ENCODE results near the gene ABHD16A. TPM values are rescaled to one million over a fixed set of nuclear protein-coding genes. Genes with fewer than 3 reads are reported as not detected.

Gene ABHD16A
- total and polyA plus RNA-seq, 2 of the 13 experiments (the other 11 are each of a cell fraction or from before 2014, with no cell fraction given): 43.5 to 45.4 TPM

- intact Hi-C loops (cut with micrococcal nuclease; ENCODE audit: unreplicated experiment): loop anchor here (5.0 kb wide), 1 partner anchor 35 kb away; the partner anchor contains the start of gene LY6G5C
- H2AFZ ChIP-seq (ENCODE audit: low read length): no peak overlapping the region
- H4K20me1 ChIP-seq (ENCODE audit: insufficient read depth, low read length): no peaks in the 10 kb centered on the region
- no TSS peak for BruUV-seq (replicated peaks)
- H3K27me3 ChIP-seq (ENCODE audit: control insufficient read depth in 1 of 2, insufficient read depth in 2 of 2, low read length in 2 of 2): peaks cover 6 to 47% of the 10 kb centered on the region in 2 experiments; a peak in 4 of 5 replicates
- no peak overlapping the region for H3K9ac ChIP-seq (ENCODE audit: insufficient read depth, low read depth, low read length)
- H3K79me2 ChIP-seq (ENCODE audit: insufficient read depth, low read length): no peaks in the 10 kb centered on the region
- no peaks in the 10 kb centered on the region for H3K9me3 ChIP-seq (ENCODE audit: low read length)
- peak overlapping the region; percentile 52 for H3K4me2 ChIP-seq (ENCODE audit: low read depth, low read length)
- WGBS (ENCODE audit: low lambda C conversion rate): 23% methylated on average over 10 of the region's 10 CpGs
- peaks cover 25% of the 10 kb centered on the region for H3K4me1 ChIP-seq (ENCODE audit: insufficient read depth, low read length)
- ChIA-PET CTCF (ENCODE audit: low intra/inter-chr PET ratio, low total read pairs) (interaction anchor here (0.9 kb wide), 1 partner anchor 52 kb away, joined by 3 read pairs; no protein-coding TSS in a partner anchor), POLR2A (interaction anchor here (0.8 to 1.6 kb wide), 5 partner anchors 12 to 110 kb away, joined by 3 to 7 read pairs (median 3); partner anchors contain the start of genes ABHD16A, DDAH2, HSPA1B and VWA7)
- in situ Hi-C loops (cut with HindIII; ENCODE audit: extremely low pct_ligation_motif_present, low pct_unique_long_range_greater_than_20kb): no loop called here
- no peak overlapping the region for H3K27ac ChIP-seq (ENCODE audit: extremely low read length, insufficient read depth, low read length)
- DNase-seq (ENCODE audit: low spot score) (peak; percentile 74), FAIRE-seq (peak; percentile 81), ATAC-seq (peak; percentile 93)
- H3K36me3 ChIP-seq (replicated peaks in 1 of 2; ENCODE audit: control insufficient read depth in 1 of 2, insufficient read depth in 2 of 2, low read length in 2 of 2): no peaks in the 10 kb centered on the region
- no peak overlapping the region for H3K4me3 ChIP-seq (replicated peaks in 1 of 3; ENCODE audit: insufficient read depth in 1 of 3, low read depth in 2 of 3, low read length in 3 of 3)
- TF ChIP-seq MYNN (CRISPR knock-in tag; IDR thresholded peaks at IDR 0.05; ENCODE audit: low read depth) (0 out of 2 replicates have a peak, but pooled peaks have one; percentile 85), ZNF792 (CRISPR knock-in tag; IDR thresholded peaks at IDR 0.05) (0 out of 2 replicates have a peak, but pooled peaks have one; percentile 57), ZNF781 (CRISPR knock-in tag; IDR thresholded peaks at IDR 0.05; ENCODE audit: borderline replicate concordance, not compliant biosample characterization) (peak; percentile 59), ZNF530 (CRISPR knock-in tag; IDR thresholded peaks at IDR 0.05; ENCODE audit: low read depth) (no peak), HNRNPLL (IDR thresholded peaks at IDR 0.05; ENCODE audit: low read depth, low read length, poor library complexity, severe bottlenecking) (peak; percentile 27), KMT2B (CRISPR knock-in tag; IDR thresholded peaks at IDR 0.05) (0 out of 2 replicates have a peak, but pooled peaks have one; percentile 23), MTF2 (CRISPR knock-in tag; IDR thresholded peaks at IDR 0.05; ENCODE audit: borderline replicate concordance) (no peak), NR2F6 (IDR thresholded peaks at IDR 0.05) (no peak), NR2F6 (CRISPR knock-in tag; IDR thresholded peaks at IDR 0.05) (peak; percentile 46; the same call in 1 of the 2 replicates), TAF15 (IDR thresholded peaks at IDR 0.05; ENCODE audit: low read depth, low read length, poor library complexity, severe bottlenecking) (no peak), CBX5 (CRISPR knock-in tag; IDR thresholded peaks at IDR 0.05; ENCODE audit: borderline replicate concordance) (peak; percentile 74; the same call in 1 of the 2 replicates), HDAC2 (CRISPR knock-in tag; IDR thresholded peaks at IDR 0.05) (peak; percentile 56; the same call in 1 of the 2 replicates), ZNF362 (CRISPR knock-in tag; IDR thresholded peaks at IDR 0.05; ENCODE audit: borderline replicate concordance) (peak; percentile 14; the same call in 1 of the 2 replicates), HMGXB3 (CRISPR knock-in tag; IDR thresholded peaks at IDR 0.05; ENCODE audit: borderline replicate concordance) (0 out of 2 replicates have a peak, but pooled peaks have one; percentile 36), ZNF331 (CRISPR knock-in tag; IDR thresholded peaks at IDR 0.05) (peak; percentile 69; the same call in 1 of the 2 replicates), MYC (CRISPR knock-in tag; IDR thresholded peaks at IDR 0.05; ENCODE audit: borderline replicate concordance) (peak; percentile 66; the same call in 1 of the 2 replicates), RBAK (CRISPR knock-in tag; IDR thresholded peaks at IDR 0.05) (no peak), ZNF12 (CRISPR knock-in tag; IDR thresholded peaks at IDR 0.05) (no peak), ZNF432 (CRISPR knock-in tag; IDR thresholded peaks at IDR 0.05; ENCODE audit: borderline replicate concordance) (no peak), RAD21 (CRISPR knock-in tag; IDR thresholded peaks at IDR 0.05) (peak; percentile 88)
Measured at GRCh38 chr6:31717499-31718222, 14.5 kb upstream of the ABHD16A start.
